HL-60/S4 treated with retinoic acid at 250 ng/mL for 4 days and 3 days (cell line): ENCODE data around the gene HOXB13.
"Not testable (repeated sequence)": the region's sequence is repeated elsewhere in the genome, so short reads cannot be mapped to it uniquely, and the experiment has no call there.

Experiments
- in situ Hi-C: fragments of 300-500 bp; cut with MboI; formaldehyde crosslinking; loops from 2 replicates; pipeline ENCODE4 v1.7.0; 2022; ENCODE audit warnings: low sequenced_read_pairs

The HOXB13 gene

DNA sequence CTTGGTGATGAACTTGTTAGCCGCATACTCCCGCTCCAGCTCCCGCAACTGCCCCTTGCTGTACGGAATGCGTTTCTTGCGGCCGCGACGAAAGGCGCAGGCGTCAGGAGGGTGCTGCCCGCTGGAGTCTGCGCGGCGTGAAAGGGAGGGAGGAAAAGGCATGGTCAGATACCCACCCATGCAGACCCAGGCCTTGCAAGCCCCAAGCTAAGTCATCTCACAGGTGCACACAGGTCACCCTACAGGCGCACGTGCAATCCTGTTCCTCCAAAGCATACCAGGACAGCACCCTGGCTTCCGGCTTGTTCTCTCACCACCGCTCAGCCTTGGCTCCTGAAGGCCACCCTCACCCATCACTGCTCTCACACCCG is 1.6 kb downstream of the HOXB13 start:
- in situ Hi-C loops: no loop called here

DNA sequence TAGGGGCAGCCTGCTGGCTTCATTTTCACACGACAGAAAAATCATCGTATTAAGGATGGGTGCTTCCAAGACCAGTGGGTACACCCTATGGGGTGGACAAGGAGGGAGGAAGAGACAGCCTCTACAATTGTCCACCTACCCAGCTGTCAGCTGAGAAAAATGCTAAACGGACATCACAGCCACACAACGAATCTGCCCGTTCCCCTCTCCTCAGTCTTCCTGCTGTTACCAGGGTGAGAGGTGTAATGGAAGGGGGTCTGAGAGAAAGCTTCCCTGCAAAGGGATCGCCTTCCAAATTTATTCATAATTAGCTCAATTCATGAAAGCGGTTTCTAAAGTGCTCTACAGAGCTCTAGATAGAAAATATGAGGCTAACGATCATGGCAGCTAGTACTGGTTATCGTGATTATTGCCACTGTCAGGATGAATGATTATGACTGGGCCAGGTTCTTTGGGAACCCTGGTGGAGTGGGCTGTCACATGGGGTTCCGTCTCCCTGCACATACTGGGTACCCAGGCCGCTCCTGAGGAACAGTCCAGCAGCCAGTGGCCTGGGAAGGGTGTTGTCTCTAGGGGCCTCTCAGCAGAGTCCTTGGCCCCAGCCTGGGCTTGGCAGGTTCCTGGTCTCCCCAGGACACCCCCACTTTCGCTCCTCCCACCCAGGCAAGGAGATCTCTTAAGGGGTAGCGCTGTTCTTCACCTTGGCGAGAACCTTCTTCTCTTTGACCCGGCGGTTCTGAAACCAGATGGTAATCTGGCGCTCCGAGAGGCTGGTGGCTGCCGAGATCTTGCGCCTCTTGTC is 2.2 kb downstream of the HOXB13 start:
- in situ Hi-C loops: no loop called here

DNA sequence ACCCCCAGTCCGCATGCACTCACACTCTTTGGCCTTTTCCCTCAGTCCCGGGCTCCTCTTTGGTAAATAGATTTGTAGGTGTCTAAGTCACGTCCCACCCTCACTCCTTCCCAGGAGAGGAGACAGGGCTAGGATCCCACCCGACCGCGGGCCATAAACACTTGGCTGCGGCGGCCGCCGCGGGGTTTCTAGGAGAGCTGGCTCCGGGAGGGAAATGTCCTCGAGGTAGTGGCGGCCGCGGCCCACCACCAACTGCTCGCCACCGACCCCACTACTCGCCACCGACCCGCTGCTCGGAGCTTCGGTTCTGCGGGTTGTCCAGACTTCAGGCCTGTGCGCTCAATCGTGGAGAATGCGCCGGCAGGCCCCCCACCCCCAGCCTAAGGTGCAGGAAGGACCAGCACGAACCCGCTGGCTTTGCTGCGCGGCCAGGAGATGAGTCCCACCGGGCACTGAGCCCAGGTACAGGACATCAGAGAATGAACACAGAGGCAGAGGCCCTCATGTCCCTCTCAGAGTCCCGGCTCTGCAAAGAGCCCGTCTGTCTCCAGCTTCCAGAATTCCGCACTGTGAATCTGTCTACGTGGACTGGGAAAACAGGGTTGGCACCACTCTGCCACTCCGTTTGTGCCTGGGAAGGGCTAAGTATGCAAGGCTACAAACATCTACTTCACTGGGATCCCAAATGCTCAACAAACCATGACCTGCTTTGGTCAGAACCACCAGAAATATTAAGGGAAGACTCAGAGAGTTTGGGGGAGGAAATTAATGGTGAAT is 3.1 kb downstream of the HOXB13 start:
- in situ Hi-C loops: no loop called here

DNA sequence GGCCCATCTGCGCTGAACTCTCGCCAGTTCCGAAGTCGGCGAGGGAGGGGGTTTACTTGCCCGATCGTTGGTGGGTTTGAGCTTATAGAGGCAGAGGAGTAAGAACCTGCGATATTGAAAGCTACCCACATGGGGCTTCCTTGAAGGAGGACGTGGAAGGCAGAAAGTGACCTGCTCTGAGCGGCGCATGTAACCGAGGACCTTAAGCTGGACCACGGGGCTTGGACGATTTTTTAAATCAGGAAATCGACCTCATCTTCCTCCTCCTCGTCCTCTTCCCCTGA is 3.6 kb downstream of the HOXB13 start:
- in situ Hi-C loops: no loop called here

DNA sequence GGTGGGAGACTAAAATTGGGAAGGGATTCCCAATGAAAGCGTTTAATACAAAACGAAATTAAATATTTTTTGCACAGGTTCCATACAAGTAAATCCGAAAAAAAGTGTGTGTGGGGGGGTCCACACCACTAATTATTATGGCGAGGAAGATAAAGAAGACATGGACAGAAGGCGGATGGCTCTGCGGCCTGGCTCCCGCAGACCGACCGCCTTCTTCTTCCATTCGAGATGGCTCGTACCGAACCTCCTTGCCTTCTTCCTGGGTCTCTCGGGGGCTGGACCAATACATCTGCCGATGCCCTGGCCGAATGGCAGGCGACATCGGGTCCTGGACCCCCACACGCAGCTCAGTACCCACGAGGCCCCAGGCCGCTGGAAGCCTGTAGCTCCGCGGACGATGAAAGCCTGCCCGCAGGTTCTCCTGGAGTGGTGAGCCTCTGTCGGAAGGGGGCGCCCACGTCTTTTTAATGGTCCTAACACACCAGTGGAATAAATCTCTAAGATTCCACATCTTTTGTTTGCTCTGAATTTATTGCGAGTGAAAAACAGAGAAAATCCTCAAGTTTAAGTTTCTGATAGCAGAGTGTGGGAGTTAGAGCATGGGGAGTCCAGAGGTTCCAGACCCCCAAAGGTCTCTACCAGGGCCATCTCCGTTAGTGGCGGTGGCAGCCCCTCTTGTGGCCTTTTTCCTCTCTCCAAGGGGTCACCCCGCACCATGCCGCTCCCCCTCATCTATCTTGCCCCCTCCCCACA is 4.1 kb downstream of the HOXB13 start:
- in situ Hi-C loops: no loop called here

DNA sequence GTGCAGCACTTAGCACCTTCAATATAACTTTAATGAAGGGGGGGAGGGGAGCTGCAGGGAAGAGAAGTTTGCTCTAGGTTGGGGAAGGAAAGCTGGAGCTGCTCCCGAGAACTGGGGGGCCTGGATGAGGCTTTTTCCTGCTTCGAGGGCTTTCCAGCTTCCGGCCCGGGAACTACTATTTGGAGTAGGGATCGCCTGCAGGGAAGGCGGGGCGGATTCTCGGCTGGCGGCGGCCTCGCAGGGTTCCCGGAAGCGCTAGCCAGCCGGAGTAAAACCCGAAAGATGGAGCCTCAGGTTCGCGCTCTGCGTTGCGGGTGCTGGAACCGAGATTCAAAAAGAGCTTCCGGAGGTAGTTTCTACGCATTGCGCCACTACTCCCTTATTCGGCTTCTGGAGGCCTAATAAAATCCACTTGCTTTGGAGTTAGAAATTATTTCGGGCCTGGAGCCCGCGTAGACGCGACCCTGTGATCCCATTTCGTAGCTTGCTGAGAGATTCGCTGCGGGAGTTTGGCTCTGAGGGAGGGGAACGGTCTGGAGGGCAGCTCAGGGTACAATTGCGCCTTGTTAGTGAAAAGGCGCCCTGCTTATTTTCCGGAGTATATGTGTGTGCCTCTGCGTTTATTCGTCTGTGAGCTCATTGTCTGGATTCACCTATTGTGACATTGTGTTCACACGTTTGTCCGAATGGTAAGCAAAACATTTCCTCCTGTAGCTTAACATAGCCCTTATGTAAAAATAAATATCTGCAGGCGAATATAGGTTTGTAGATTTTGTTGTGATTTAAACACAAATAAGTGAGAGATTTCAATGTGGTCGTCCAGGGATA is 4.9 kb downstream of the HOXB13 start:
- in situ Hi-C loops: no loop called here

DNA sequence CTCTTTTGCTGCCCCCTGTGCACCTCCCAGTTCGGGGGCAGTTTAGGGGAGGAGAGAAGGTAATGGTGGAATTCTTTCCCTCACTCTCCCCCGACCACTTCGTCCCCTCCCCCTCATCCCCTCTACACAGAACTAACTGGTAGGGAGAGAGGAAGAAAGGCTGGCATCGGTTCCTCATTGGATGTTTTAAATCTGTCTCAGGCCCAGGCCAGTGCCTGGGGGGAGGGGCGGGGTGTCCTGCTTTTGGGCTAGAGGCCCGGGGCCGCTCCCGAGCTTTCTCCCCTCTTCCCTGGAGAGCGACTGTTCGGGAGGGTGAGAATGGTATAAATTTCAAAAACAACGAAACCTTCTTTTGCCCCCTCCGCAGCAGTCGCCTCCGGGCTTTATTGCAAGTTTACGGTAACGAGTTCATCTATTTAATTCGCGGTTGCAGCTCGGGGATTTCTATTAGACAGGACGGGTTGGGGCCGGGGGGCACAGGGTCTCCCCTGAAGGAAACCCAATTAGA is 5.6 kb downstream of the HOXB13 start, which contains the start of gene PRAC2:
Gene PRAC2, plus strand, starts transcription at position 271 of the 508 bp plus-strand sequence. CDS start 1,226 bp downstream, outside the sequence.
- in situ Hi-C loops: no loop called here

DNA sequence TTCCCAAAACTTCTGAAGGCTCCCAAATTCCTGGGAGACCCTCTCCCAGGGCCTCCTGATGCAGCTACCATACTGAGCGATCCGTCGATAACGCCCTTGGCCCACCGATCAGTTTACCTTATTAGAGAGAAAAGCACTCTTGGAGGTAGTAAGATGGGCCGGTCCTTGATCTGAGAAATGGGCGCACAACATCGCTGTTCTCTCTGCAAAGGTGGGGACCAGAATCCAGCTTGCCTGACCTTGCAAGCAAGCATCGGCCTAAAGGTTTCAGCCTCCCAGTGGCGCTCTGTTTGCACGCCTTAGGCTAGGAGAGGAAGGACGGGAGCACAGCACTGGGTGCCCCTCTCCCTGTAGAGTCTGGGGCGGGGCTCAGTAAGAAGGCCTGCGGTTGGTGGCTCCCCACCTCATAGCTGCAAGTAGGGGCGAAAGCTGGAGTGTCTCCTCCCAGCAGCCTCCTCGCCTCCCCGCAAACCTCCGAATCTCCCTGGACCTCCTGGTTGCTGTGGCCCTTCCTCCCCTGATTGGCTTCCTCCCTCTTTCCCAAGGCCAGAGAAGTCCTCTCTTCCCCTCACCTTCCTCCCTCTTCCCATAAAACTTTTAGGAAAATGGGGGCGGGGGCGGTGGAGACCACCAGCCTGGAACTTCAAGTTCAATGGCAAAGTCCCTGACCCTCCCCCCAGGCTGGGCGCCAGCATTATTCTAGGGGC is 6.2 kb downstream of the HOXB13 start, which contains the start of gene PRAC1:
Gene PRAC1, minus strand, starts transcription at position 318 of the 707 bp plus-strand sequence. Its CDS starts 126 bp downstream, at position 192.
- in situ Hi-C loops: no loop called here

DNA sequence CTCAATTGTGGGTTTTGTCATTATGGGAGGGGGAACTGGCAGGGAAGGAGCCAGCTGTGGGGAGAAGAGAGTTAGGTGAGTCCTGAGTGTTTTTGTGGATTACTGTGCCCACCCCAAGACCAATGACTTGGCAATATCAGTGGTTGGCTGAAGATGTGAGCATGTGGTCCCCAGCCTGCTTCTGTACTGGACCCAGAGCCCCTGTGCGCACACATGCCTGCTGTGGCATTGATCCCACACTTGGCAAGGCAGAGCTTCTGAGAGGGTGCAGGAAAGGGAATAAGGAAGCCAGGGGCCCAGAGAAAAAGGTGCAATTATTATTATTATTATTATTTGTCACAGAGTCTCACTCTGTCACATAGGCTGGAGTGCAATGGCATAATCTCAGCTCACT is 7.5 kb downstream of the HOXB13 start:
- in situ Hi-C loops: no loop called here

DNA sequence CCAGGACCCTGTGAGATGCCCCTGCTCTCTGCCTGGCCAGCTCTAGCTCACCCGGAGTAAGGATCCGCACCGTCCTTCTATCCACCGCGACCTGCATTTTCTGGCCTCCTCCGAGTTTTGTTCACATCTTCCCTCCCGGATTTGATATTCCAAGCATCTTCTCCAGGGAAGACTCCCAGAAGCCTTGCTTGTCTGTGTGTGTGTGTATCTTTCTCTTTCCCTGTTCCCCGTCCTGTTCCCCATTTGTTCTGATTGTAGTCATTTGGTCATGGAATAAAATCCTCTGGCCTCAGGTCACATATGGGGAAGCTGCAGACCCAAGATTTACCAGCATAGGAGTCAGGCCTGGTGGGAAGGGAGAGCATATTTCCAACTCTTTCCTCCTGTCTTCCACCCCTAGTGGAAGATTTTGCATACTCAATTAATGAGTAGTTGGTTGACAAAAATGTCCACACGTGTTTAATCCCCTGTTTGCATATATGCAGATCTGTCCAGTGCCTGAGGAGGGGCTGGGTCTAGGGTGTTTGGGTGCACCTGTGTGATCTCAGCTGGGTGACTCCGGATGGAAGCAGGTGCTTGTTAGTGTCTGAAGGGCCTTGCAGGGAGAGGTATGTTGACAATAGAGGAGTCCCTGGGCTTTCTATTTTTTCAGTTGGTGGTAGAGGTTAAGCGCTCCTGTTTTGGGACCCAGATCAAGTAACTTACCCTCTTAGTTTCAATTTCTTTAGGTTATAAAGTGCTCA is 8.1 kb downstream of the HOXB13 start:
- in situ Hi-C loops: no loop called here

DNA sequence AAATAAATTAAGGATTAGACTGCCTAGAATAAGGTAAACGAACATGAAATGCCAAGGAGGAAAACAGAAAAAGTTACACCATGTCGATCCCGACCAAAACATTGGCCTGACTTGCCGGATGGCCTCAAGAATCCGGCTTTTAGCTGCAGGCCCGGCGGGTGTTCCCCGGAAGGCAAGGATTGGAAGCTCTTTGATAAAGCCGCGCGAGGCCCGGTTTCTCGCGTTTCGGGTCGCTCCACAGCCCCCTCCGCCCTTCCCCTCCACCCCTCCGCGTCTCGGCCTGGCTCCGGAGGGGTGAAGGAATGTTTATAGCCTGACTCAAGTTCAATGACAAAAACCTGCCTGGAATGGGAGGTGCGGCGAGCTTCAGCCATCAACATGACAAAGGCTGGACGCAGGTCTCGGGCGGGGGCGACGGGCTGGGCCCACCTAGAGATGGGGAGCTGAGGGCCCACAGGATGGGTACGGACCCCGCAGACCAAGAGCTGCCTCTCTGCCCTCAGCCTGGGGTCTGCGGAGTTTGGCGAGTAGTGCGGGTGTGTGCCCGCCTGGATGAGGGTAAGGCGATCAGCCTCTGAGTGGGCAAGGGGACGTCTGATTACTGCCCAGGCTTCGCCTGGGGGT is 8.8 kb downstream of the HOXB13 start:
- in situ Hi-C loops: no loop called here

DNA sequence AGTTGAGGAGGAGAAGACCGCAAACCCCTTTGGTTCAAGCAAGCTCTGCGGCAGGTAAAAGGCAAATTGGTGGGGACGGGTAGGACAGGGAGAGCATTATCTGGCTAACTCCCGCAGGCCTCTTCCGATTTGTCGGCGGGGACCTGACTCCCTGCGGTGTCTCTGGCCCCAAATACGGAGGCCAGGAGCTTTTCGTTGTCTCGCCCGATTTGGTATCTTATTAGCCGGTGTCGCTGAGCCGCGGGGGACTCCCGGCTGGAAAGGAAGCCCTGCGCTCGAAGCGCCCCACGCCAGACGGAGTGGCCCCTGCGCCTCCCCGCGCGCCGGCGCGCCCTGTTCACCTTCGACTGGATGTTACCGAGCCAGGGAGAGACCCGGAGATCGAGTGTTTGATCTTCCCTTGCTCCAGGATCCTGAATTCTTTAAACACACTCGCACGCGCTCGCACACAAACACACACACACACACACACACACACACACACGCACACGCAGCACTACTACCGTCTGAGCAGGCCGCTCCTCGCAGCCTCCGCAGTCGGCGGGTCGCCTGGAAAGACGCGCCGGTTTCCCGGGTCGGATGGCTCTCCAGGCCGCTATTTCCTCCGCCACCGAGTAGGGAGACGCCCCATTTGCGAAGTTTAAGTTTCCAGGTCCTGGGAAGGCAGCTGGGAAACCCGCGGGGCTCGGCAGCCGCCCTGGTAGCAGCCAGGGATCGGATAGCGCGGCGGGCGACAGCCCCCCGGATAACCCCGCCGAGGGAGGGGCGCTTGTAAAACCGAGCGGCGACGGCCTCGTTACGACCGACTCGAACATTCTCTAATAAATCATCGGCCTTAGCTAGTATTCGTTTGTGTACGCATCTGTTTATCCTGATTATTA is 9.5 kb downstream of the HOXB13 start:
- in situ Hi-C loops: no loop called here

DNA sequence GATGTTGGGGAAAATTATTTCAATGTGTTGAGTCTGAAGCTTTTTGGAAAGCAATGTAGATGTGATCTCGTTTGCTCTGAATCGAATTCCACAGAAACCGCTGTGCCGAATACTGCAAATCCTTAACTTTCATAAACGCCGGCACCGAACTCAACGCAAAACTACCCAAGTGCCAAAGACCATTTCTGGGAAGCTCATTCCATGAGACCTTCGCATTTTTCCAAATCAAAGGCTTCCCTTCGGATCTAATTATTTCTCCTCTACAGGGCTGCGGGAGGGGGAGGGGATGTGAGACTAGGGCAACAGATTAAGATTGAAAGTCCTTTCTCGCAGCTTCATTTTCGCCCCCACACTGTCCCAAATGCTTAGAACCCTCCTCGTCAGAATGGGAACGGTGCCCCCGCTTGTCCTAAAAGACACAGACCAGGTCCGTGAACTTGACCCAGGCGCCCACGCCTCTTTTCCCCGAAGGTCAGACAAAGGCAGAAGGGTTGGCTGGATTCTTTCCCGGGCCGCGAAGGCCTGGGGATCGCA is 10.3 kb downstream of the HOXB13 start:
- in situ Hi-C loops: no loop called here

DNA sequence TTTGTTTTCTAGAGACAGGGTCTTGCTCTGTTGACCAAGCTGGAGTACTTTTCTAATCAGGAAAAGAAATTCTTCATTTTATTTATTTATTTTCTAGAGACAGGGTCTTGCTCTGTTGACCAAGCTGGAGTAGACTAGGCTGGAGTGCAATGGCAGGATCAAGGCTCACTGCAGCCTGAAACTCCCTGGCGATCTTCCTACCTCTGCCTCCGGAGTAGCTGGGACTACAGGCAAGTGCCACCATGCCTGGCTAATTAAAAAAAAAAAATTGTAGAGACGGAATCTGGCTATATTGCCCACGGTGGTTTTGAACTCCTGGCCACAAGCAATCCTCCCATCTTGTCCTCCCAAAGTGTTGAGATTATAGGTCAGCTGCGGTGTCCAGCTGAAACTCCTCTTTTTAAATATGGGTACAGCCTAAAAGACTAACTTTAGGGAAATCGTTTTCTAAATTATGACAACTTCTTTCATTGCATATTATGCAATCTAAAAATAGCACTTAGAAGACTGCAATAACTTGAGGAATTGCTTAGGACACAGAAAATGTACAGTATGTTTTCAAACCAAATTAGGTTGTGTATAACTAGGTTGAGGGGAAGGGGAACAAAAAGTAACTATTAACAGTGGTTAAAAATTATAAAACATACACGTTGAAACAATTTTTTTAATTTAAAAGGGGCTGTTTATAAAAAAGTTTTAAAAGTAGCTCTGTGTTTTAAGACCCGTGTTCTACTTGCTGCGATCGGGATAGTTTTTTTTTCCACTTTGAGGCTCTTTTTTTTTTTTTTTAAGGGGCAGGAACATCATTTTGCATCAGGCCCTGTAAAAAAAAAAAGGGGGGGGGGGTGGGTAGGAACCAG is 11.0 kb downstream of the HOXB13 start:
- in situ Hi-C loops: no loop called here

DNA sequence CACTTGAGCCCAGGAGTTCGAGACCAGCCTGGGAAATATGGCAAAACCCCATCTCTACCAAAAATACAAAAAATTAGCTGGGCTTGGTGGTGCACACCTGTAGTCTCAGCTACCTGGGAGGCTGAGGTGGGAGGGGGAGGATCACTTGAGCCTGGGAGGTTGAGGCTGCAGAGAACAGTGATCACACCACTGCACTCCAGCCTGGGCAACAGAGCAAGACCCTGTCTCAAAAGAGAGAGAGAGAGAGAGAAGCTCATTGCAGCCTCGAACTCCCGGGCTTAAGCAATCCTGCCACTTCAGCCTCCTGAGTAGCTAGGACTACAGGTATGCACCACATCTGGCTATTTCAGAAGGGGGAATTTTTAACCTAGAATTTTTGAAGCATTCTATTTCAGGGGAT is 12.0 kb downstream of the HOXB13 start:
- in situ Hi-C loops: not testable (repeated sequence)

DNA sequence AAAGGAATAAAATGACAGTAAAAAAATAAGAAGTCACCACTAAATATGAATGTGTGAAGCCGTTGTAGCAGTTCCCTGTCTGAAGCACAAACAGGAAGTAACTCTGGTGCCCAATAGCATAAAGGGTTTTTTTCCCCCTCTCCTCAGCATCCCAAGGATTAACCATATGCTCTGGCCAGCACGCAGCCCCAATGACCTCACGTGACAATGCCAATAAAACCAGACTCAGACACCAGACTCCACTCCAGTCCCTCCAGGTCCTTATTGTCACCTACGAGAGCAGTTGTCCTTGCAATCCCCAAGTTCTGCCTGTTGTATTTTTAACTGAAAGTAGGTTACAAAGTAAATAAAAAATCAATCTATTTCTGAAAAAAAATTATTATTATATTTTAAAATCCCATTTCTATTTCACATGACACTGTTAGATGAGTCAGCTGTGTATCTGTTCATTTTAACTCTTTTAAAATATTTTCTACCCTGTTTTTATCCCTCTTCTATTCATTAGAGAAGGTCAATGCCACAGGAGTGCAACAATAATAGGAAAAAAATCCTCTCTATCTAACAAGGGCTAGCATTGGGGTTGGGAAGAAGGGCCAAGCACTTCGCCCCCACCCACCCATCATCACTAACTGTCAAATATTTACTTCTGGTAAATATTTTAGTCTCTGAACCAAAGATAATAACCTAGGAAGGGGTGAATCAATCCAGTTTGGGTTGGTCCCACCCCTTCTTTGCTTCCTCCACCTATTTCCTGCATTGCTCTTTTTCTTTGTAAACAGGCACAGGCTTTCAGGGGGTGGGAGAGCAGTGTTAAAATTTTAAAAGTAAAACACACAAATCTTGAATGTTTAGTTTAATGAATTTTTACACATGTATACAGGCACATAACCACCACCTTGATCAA is 12.8 kb downstream of the HOXB13 start:
- in situ Hi-C loops: no loop called here
